B cell (primary cell): ENCODE measurements around the gene ANKRD34A. TPM values are rescaled to one million over a fixed set of nuclear protein-coding genes. Genes with fewer than 3 reads are reported as not detected.

Experiments used
- ATAC-seq: fragments of 200-7000 bp; cut with Tn5 transposase; one replicate; pipeline ENCODE4 v1.10.0; 2021; ENCODE audit warnings: low read depth, mild to moderate bottlenecking, moderate number of reproducible peaks, moderate library complexity
- CTCF ChIA-PET: fragments of 350-600 bp; sonication (Branson Sonifier 250); formaldehyde crosslinking; loops from one replicate; lab custom pipeline; 2021; ENCODE audit warnings: antibody characterized with exemption, inconsistent platforms; lab: Charles Lee
- POLR2A ChIA-PET: fragments of 350-600 bp; sonication (Branson Sonifier 250); formaldehyde crosslinking; loops from one replicate; lab custom pipeline; 2021; ENCODE audit warnings: antibody characterized with exemption; lab: Charles Lee
- DNase-seq: peaks from one replicate; pipeline ENCODE4 v3.0.0; 2013
- H2AFZ ChIP-seq: 2 replicates; pipeline ENCODE4 v1.6.1; 2012; ENCODE audit warnings: mild to moderate bottlenecking, low read depth, low read length; ENCODE audit not compliant: insufficient read depth, poor library complexity, severe bottlenecking
- H3K27ac ChIP-seq, 2 donors: 1 replicate in 1 of 2; 2 replicates in 1 of 2; pipeline ENCODE4 v1.5.1; 2012 to 2013; ENCODE audit warnings: low read length in 2 of 2, mild to moderate bottlenecking in 2 of 2, moderate library complexity in 1 of 2
- H3K27me3 ChIP-seq, 4 experiments: fragments of 200-600 bp in 1 of 4; sonication (generic) in 1 of 4; replicated peaks in 1 of 4; 1 replicate in 2 of 4; 2 replicates in 2 of 4; pipeline versions ENCODE4 v1.6.1 to v1.7.0; 2013 to 2016; ENCODE audit warnings: low read length in 3 of 4, mild to moderate bottlenecking in 2 of 4, mixed read lengths in 1 of 4, moderate library complexity in 1 of 4; ENCODE audit not compliant: insufficient read depth in 4 of 4, control insufficient read depth in 3 of 4; ENCODE audit errors: control extremely low read depth in 1 of 4
- H3K36me3 ChIP-seq, 2 experiments: replicated peaks in 1 of 2; 1 replicate in 1 of 2; 2 replicates in 1 of 2; pipeline versions ENCODE4 v1.6.1 to v1.7.1; 2013; ENCODE audit warnings: low read length in 1 of 2; ENCODE audit not compliant: insufficient read depth in 2 of 2, control insufficient read depth in 1 of 2; ENCODE audit errors: control extremely low read depth in 1 of 2, extremely low read depth in 1 of 2
- H3K4me1 ChIP-seq, 2 donors: fragments of 200-600 bp in 1 of 2; sonication (generic) in 1 of 2; 1 replicate in 1 of 2; 2 replicates in 1 of 2; pipeline versions ENCODE4 v1.5.1 to v1.6.1; 2013 to 2017; ENCODE audit warnings: low read length in 2 of 2; ENCODE audit not compliant: control insufficient read depth in 2 of 2, insufficient read depth in 2 of 2
- H3K4me2 ChIP-seq: replicated peaks from 2 replicates; pipeline ENCODE3; 2012; ENCODE audit warnings: mild to moderate bottlenecking, low read depth, low read length; ENCODE audit not compliant: poor library complexity, severe bottlenecking
- H3K4me3 ChIP-seq, 5 experiments: fragments of 200-600 bp in 1 of 5; sonication (generic) in 1 of 5; 1 replicate in 3 of 5; 2 replicates in 2 of 5; pipeline versions ENCODE4 v1.5.1 to v1.7.0; 2011 to 2016; ENCODE audit warnings: low read length in 4 of 5, mild to moderate bottlenecking in 4 of 5, low read depth in 2 of 5, control low read depth in 1 of 5, moderate library complexity in 1 of 5; ENCODE audit not compliant: insufficient read depth in 1 of 5; ENCODE audit errors: control extremely low read depth in 1 of 5, extremely low read depth in 1 of 5
- H3K79me2 ChIP-seq: fragments of 200-600 bp; sonication (generic); one replicate; pipeline ENCODE4 v1.6.0; 2016; ENCODE audit warnings: low read length; ENCODE audit not compliant: control insufficient read depth, insufficient read depth
- H3K9ac ChIP-seq: fragments of 200-600 bp; sonication (generic); 2 replicates; pipeline ENCODE4 v1.6.1; 2017; ENCODE audit warnings: mild to moderate bottlenecking, low read length, moderate library complexity
- H3K9me3 ChIP-seq, 3 donors: one replicate each; pipeline versions ENCODE4 v1.6.1 to v1.7.1; 2013; ENCODE audit warnings: low read length in 2 of 3; ENCODE audit not compliant: control insufficient read depth in 2 of 3, insufficient read depth in 1 of 3; ENCODE audit errors: control extremely low read depth in 1 of 3
- H4K20me1 ChIP-seq: 2 replicates; pipeline ENCODE4 v1.6.0; 2012; ENCODE audit warnings: mild to moderate bottlenecking, low read length; ENCODE audit not compliant: insufficient read depth, control insufficient read depth, poor library complexity, severe bottlenecking
- H3K27ac Mint-ChIP-seq: one replicate; pipeline ENCODE4 v1.8.0; 2021; ENCODE audit warnings: mixed read lengths
- H3K27me3 Mint-ChIP-seq: one replicate; pipeline ENCODE4 v1.8.0; 2021; ENCODE audit warnings: mixed read lengths
- H3K4me1 Mint-ChIP-seq: one replicate; pipeline ENCODE4 v1.8.0; 2021; ENCODE audit warnings: mixed read lengths
- H3K4me3 Mint-ChIP-seq: one replicate; pipeline ENCODE4 v1.8.0; 2021; ENCODE audit warnings: mixed read lengths
- H3K9me3 Mint-ChIP-seq: one replicate; pipeline ENCODE4 v1.8.0; 2022; ENCODE audit warnings: mixed read lengths; ENCODE audit not compliant: insufficient read depth
- CTCF ChIP-seq: fragments of 200-600 bp; IDR thresholded peaks from one replicate; pipeline ENCODE4 v1.8.0; 2022; ENCODE audit warnings: antibody characterized with exemption, mild to moderate bottlenecking
- EZH2 ChIP-seq: IDR thresholded peaks from 2 replicates; pipeline ENCODE4 v1.6.1; 2012; ENCODE audit warnings: borderline replicate concordance, low read depth, mild to moderate bottlenecking, moderate library complexity, low read length; ENCODE audit not compliant: insufficient read depth, poor library complexity, severe bottlenecking
- WGBS: methylation state at CpG from one replicate; pipeline ENCODE4 v1.1.5; 2013; ENCODE audit warnings: missing lambda C conversion rate; ENCODE audit not compliant: insufficient coverage; 5-methylcytosine and 5-hydroxymethylcytosine counted together
- intact Hi-C: fragments of 100-400 bp; cut with micrococcal nuclease; formaldehyde crosslinking; loops from one replicate; pipeline ENCODE4 v1.10.0; 2022
- polyA plus RNA-seq: library from polyadenylated mRNA; depleted of rRNA; stranded (reverse); fragments of >200 nt; gene quantifications from 2 replicates; pipeline ENCODE4 v1.2.3, GENCODE V29; 2012
- total RNA-seq, 2 donors: library from RNA; stranded (reverse); fragments of 120-200 nt in 1 of 2; gene quantifications; 1 replicate in 1 of 2; 2 replicates in 1 of 2; pipeline versions ENCODE4 v1.2.3 to v1.2.4, GENCODE V29; 2013 to 2022

ANKRD34A gene
- total and polyA plus RNA-seq, 2 donors (not counting 1 experiment from before 2014, with no cell fraction given): 0.86 to 1.8 TPM

GRCh38 chr1:145990249-145990855, 26.0 kb upstream of the ANKRD34A start:
- Histone ChIP-seq H3K9me3 (no peaks in the 10 kb centered on the region), H3K79me2 (peaks cover 36% of the 10 kb centered on the region), H3K4me1 (peaks cover 50 to 56% of the 10 kb centered on the region in 2 donors), H3K9ac (no peak overlapping the region), H2AFZ (no peak overlapping the region), H4K20me1 (peaks cover 30% of the 10 kb centered on the region), H3K36me3 (peaks cover 12 to 32% of the 10 kb centered on the region in 2 experiments), H3K4me3 (no peak overlapping the region), H3K27me3 (no peaks in the 10 kb centered on the region), H3K27ac (peak overlapping the region in 1 of 2 donors; percentile 49), H3K4me2 (no peak overlapping the region)
- WGBS: 100% methylated on average over 2 of the region's 7 CpGs
- ATAC-seq (no peak), DNase-seq (no peak)
- no peaks in the 10 kb centered on the region for H3K27me3 Mint-ChIP-seq
- intact Hi-C loops: no loop called here
- POLR2A ChIA-PET: interaction anchor here (0.7 to 12.1 kb wide), 3 partner anchors 12 to 33 kb away, joined by 5 to 131 read pairs (median 14); partner anchors contain the start of gene LIX1L
- H3K27ac Mint-ChIP-seq: peak overlapping the region; percentile 58
- H3K4me1 Mint-ChIP-seq: peaks cover 76% of the 10 kb centered on the region
- H3K9me3 Mint-ChIP-seq: no peaks in the 10 kb centered on the region
- CTCF ChIA-PET: interaction anchor here (0.6 to 14.8 kb wide), 3 partner anchors 9 to 98 kb away, joined by 3 to 207 read pairs (median 135); no protein-coding TSS in a partner anchor
- no peak for TF ChIP-seq EZH2
- no peak for TF ChIP-seq CTCF
- H3K4me3 Mint-ChIP-seq: no peak overlapping the region

- peaks cover 2 to 16% of the 10 kb centered on the region in 2 experiments for H3K36me3 ChIP-seq
- no peak for DNase-seq
- no peak overlapping the region for H2AFZ ChIP-seq
- no peak for TF ChIP-seq EZH2
- no peak for TF ChIP-seq CTCF
- POLR2A ChIA-PET: interaction anchor here (0.5 to 12.1 kb wide), 5 partner anchors 8 to 47 kb away, joined by 3 to 131 read pairs (median 14); partner anchors contain the start of gene TXNIP
- ATAC-seq: no peak
- no peaks in the 10 kb centered on the region for H3K27me3 ChIP-seq
- Mint-ChIP-seq H3K4me3 (no peak overlapping the region), H3K4me1 (peaks cover 79% of the 10 kb centered on the region), H3K27me3 (no peaks in the 10 kb centered on the region), H3K9me3 (no peaks in the 10 kb centered on the region), H3K27ac (peak overlapping the region; percentile 62)
- no CpG with 5 or more reads among the region's 5 CpGs for WGBS
- CTCF ChIA-PET: interaction anchor here (0.8 to 14.8 kb wide), 6 partner anchors 8 to 30 kb away, joined by 3 to 207 read pairs (median 5); partner anchors contain the start of genes ANKRD34A and POLR3GL
- intact Hi-C loops: no loop called here
- peaks cover 57 to 61% of the 10 kb centered on the region in 2 donors for H3K4me1 ChIP-seq
- peaks cover 15% of the 10 kb centered on the region for H4K20me1 ChIP-seq
- H3K27ac ChIP-seq: peak overlapping the region in 1 of 2 donors; percentile 62
- H3K79me2 ChIP-seq: peaks cover 31% of the 10 kb centered on the region
- no peak overlapping the region for H3K9ac ChIP-seq
- no peak overlapping the region for H3K4me3 ChIP-seq
- H3K9me3 ChIP-seq: no peaks in the 10 kb centered on the region
- H3K4me2 ChIP-seq: peak overlapping the region; percentile 13
Observed at GRCh38 chr1:145988773-145989172, 24.4 kb upstream of the ANKRD34A start.
